Naive thymus-derived CD4-positive, alpha-beta T cell (primary cell): Measurements from ENCODE around the gene ITPRID2. TPM values are rescaled to one million over a fixed set of nuclear protein-coding genes. Genes with fewer than 3 reads are reported as not detected.

Source experiments
- ATAC-seq: fragments of 150-1000 bp; cut with Tn5 transposase; 2 replicates; pipeline ENCODE4 v1.10.0; 2021; ENCODE audit warnings: mild to moderate bottlenecking, moderate library complexity
- CTCF ChIA-PET: fragments of 350-600 bp; sonication (Branson Sonifier 250); formaldehyde crosslinking; loops from one replicate; lab custom pipeline; 2021; ENCODE audit warnings: antibody characterized with exemption; lab: Charles Lee
- POLR2A ChIA-PET: fragments of 350-600 bp; sonication (Branson Sonifier 250); formaldehyde crosslinking; loops from one replicate; lab custom pipeline; 2021; ENCODE audit warnings: antibody characterized with exemption, inconsistent platforms; lab: Charles Lee
- DNase-seq, 9 donors: peaks; one replicate each; pipeline versions ENCODE4 v3.0.0 to v3.0.0-alpha.2; 2020 to 2022; ENCODE audit warnings: mixed read lengths in 1 of 9
- H3K27ac ChIP-seq: one replicate; pipeline ENCODE4 v1.7.0; 2013; ENCODE audit warnings: mild to moderate bottlenecking, low read depth, low read length, moderate library complexity
- H3K27me3 ChIP-seq, 2 donors: one replicate each; pipeline ENCODE4 v1.7.0; 2013; ENCODE audit warnings: low read length in 2 of 2, mild to moderate bottlenecking in 2 of 2, moderate library complexity in 2 of 2; ENCODE audit not compliant: control insufficient read depth in 2 of 2, insufficient read depth in 2 of 2
- H3K36me3 ChIP-seq, 3 experiments: 1 replicate in 2 of 3; 2 replicates in 1 of 3; pipeline ENCODE4 v1.7.0; 2013; ENCODE audit warnings: low read length in 3 of 3, mild to moderate bottlenecking in 3 of 3, moderate library complexity in 1 of 3; ENCODE audit not compliant: insufficient read depth in 3 of 3, control insufficient read depth in 2 of 3
- H3K4me1 ChIP-seq, 2 donors: one replicate each; pipeline ENCODE4 v1.7.0; 2013; ENCODE audit warnings: low read length in 2 of 2, mild to moderate bottlenecking in 2 of 2, moderate library complexity in 1 of 2; ENCODE audit not compliant: control insufficient read depth in 2 of 2, insufficient read depth in 2 of 2
- H3K4me3 ChIP-seq: 2 replicates; pipeline ENCODE4 v1.7.0; 2013; ENCODE audit warnings: mild to moderate bottlenecking, low read length
- H3K9me3 ChIP-seq, 3 experiments: 1 replicate in 2 of 3; 2 replicates in 1 of 3; pipeline ENCODE4 v1.7.0; 2013; ENCODE audit warnings: low read length in 3 of 3; ENCODE audit not compliant: control insufficient read depth in 2 of 3
- H3K27ac Mint-ChIP-seq, 9 donors: one replicate each; pipeline ENCODE4 v1.8.0; 2020 to 2022; ENCODE audit warnings: mixed read lengths in 9 of 9, mild to moderate bottlenecking in 8 of 9, moderate library complexity in 5 of 9, inconsistent platforms in 2 of 9
- H3K27me3 Mint-ChIP-seq, 5 donors: one replicate each; pipeline ENCODE4 v1.8.0; 2021 to 2022; ENCODE audit warnings: mixed read lengths in 5 of 5, mild to moderate bottlenecking in 1 of 5
- H3K36me3 Mint-ChIP-seq, 5 donors: one replicate each; pipeline ENCODE4 v1.8.0; 2020 to 2022; ENCODE audit warnings: mixed read lengths in 5 of 5, mild to moderate bottlenecking in 3 of 5, inconsistent platforms in 1 of 5
- H3K4me1 Mint-ChIP-seq, 7 donors: one replicate each; pipeline ENCODE4 v1.8.0; 2020 to 2022; ENCODE audit warnings: mixed read lengths in 7 of 7, mild to moderate bottlenecking in 3 of 7, inconsistent platforms in 1 of 7
- H3K4me3 Mint-ChIP-seq, 10 donors: one replicate each; pipeline ENCODE4 v1.8.0; 2020 to 2022; ENCODE audit warnings: mild to moderate bottlenecking in 10 of 10, mixed read lengths in 10 of 10, moderate library complexity in 6 of 10, inconsistent platforms in 2 of 10
- H3K9me3 Mint-ChIP-seq, 11 donors: one replicate each; pipeline ENCODE4 v1.8.0; 2020 to 2022; ENCODE audit warnings: mixed read lengths in 11 of 11, mild to moderate bottlenecking in 4 of 11, inconsistent platforms in 1 of 11, moderate library complexity in 1 of 11
- intact Hi-C, 2 donors: fragments of 100-400 bp; cut with micrococcal nuclease; formaldehyde crosslinking; loops; one replicate each; pipeline ENCODE4 v1.15.1; 2023
- polyA plus RNA-seq, 2 donors: library from polyadenylated mRNA; unstranded; fragments of 300-500 nt; fragmentation: Illumina TruSeq; gene quantifications; one replicate each; pipeline ENCODE4 v1.2.3, GENCODE V29; 2021
- total RNA-seq, 6 experiments: library from RNA in 5 of 6; stranded (reverse) in 5 of 6; gene quantifications; 1 replicate in 5 of 6; 2 replicates in 1 of 6; pipeline ENCODE4 v1.2.3 and lab custom pipeline; 2021 to 2026

Gene ITPRID2
- total and polyA plus RNA-seq, 7 experiments from 2014 or later, result 3.9 to 90.9 (median 42.4) TPM

- Mint-ChIP-seq H3K4me3 (no peak overlapping the region), H3K9me3 (no peaks in the 10 kb centered on the region)
- intact Hi-C loops, result no loop called here
Measured at GRCh38 chr2:181877181-181877664, 14.3 kb upstream of the ITPRID2 start.

GRCh38 chr2:181878448-181878847 is 13.1 kb upstream of the ITPRID2 start:
- Mint-ChIP-seq H3K4me1 (no peaks in the 10 kb centered on the region), H3K27ac (no peak overlapping the region), H3K9me3 (no peaks in the 10 kb centered on the region), H3K36me3 (no peaks in the 10 kb centered on the region), H3K27me3 (peaks cover 0 to 26% (median 0%) of the 10 kb centered on the region in 5 donors), H3K4me3 (no peak overlapping the region)
- ChIA-PET CTCF (no interaction called here), POLR2A (no interaction called here)
- Histone ChIP-seq H3K27me3 (no peaks in the 10 kb centered on the region), H3K36me3 (no peaks in the 10 kb centered on the region), H3K9me3 (no peaks in the 10 kb centered on the region), H3K4me1 (no peaks in the 10 kb centered on the region), H3K27ac (no peak overlapping the region), H3K4me3 (no peak overlapping the region)
- intact Hi-C loops, result no loop called here
- DNase-seq (no peak), ATAC-seq (no peak)

More at GRCh38 chr2:181877181-181877664, 14.3 kb upstream of the ITPRID2 start:
- H3K27ac Mint-ChIP-seq, result no peak overlapping the region
- POLR2A ChIA-PET, result no interaction called here
- Histone ChIP-seq H3K27ac (no peak overlapping the region), H3K4me1 (no peaks in the 10 kb centered on the region), H3K27me3 (no peaks in the 10 kb centered on the region), H3K9me3 (no peaks in the 10 kb centered on the region), H3K4me3 (no peak overlapping the region), H3K36me3 (no peaks in the 10 kb centered on the region)
- H3K4me1 Mint-ChIP-seq, result no peaks in the 10 kb centered on the region
- H3K36me3 Mint-ChIP-seq, result no peaks in the 10 kb centered on the region
- DNase-seq, result no peak
- ATAC-seq, result no peak
- peaks cover 0 to 24% (median 0%) of the 10 kb centered on the region in 5 donors for H3K27me3 Mint-ChIP-seq
- CTCF ChIA-PET, result interaction anchor here (0.6 kb wide), 1 partner anchor 817 kb away, joined by 3 read pairs; no protein-coding TSS in a partner anchor

GRCh38 chr2:181879295-181879694 is 12.2 kb upstream of the ITPRID2 start:
- H3K9me3 ChIP-seq, result no peaks in the 10 kb centered on the region
- CTCF ChIA-PET, result no interaction called here
- no peaks in the 10 kb centered on the region for H3K27me3 ChIP-seq
- POLR2A ChIA-PET, result no interaction called here
- Mint-ChIP-seq H3K4me1 (no peaks in the 10 kb centered on the region), H3K27me3 (peaks cover 0 to 28% (median 2%) of the 10 kb centered on the region in 5 donors), H3K27ac (no peak overlapping the region), H3K9me3 (no peaks in the 10 kb centered on the region), H3K4me3 (no peak overlapping the region), H3K36me3 (no peaks in the 10 kb centered on the region)
- no peaks in the 10 kb centered on the region for H3K36me3 ChIP-seq
- no peak overlapping the region for H3K4me3 ChIP-seq
- H3K4me1 ChIP-seq, result no peaks in the 10 kb centered on the region
- no peak for ATAC-seq
- intact Hi-C loops, result no loop called here
- no peak overlapping the region for H3K27ac ChIP-seq
- DNase-seq, result no peak

GRCh38 chr2:181882246-181883020 is 9.1 kb upstream of the ITPRID2 start:
- no peaks in the 10 kb centered on the region for H3K4me1 Mint-ChIP-seq
- peaks cover 19 to 52% (median 25%) of the 10 kb centered on the region in 5 donors for H3K27me3 Mint-ChIP-seq
- ChIA-PET POLR2A (no interaction called here), CTCF (no interaction called here)
- H3K27me3 ChIP-seq, result no peaks in the 10 kb centered on the region
- H3K4me1 ChIP-seq, result no peaks in the 10 kb centered on the region
- no peak overlapping the region for H3K4me3 Mint-ChIP-seq
- H3K4me3 ChIP-seq, result no peak overlapping the region
- no peaks in the 10 kb centered on the region for H3K36me3 Mint-ChIP-seq
- no peaks in the 10 kb centered on the region for H3K9me3 Mint-ChIP-seq
- H3K9me3 ChIP-seq, result no peaks in the 10 kb centered on the region
- no peaks in the 10 kb centered on the region for H3K36me3 ChIP-seq
- H3K27ac Mint-ChIP-seq, result no peak overlapping the region
- ATAC-seq (no peak), DNase-seq (no peak)
- intact Hi-C loops, result no loop called here
- H3K27ac ChIP-seq, result no peak overlapping the region

- H3K4me3 Mint-ChIP-seq, result no peak overlapping the region
- Histone ChIP-seq H3K27me3 (no peaks in the 10 kb centered on the region), H3K27ac (no peak overlapping the region), H3K9me3 (no peaks in the 10 kb centered on the region), H3K4me1 (no peaks in the 10 kb centered on the region), H3K4me3 (no peak overlapping the region), H3K36me3 (no peaks in the 10 kb centered on the region)
- ATAC-seq (no peak), DNase-seq (no peak)
- POLR2A ChIA-PET, result no interaction called here
- H3K36me3 Mint-ChIP-seq, result no peaks in the 10 kb centered on the region
- intact Hi-C loops, result no loop called here
- H3K27me3 Mint-ChIP-seq, result peaks cover 22 to 68% (median 34%) of the 10 kb centered on the region in 5 donors
- no peak overlapping the region for H3K27ac Mint-ChIP-seq
- no peaks in the 10 kb centered on the region for H3K9me3 Mint-ChIP-seq
- CTCF ChIA-PET, result no interaction called here
- H3K4me1 Mint-ChIP-seq, result no peaks in the 10 kb centered on the region
Measured at GRCh38 chr2:181884601-181885000, 6.9 kb upstream of the ITPRID2 start.

GRCh38 chr2:181885096-181885495 is 6.4 kb upstream of the ITPRID2 start:
- Histone ChIP-seq H3K36me3 (no peaks in the 10 kb centered on the region), H3K4me3 (no peak overlapping the region), H3K9me3 (no peaks in the 10 kb centered on the region), H3K27me3 (no peaks in the 10 kb centered on the region), H3K27ac (no peak overlapping the region), H3K4me1 (no peaks in the 10 kb centered on the region)
- peaks cover 27 to 73% (median 34%) of the 10 kb centered on the region in 5 donors for H3K27me3 Mint-ChIP-seq
- ChIA-PET POLR2A (no interaction called here), CTCF (no interaction called here)
- no peak overlapping the region for H3K27ac Mint-ChIP-seq
- peaks cover 0 to 2% (median 0%) of the 10 kb centered on the region in 7 donors for H3K4me1 Mint-ChIP-seq
- H3K4me3 Mint-ChIP-seq, result no peak overlapping the region
- no peaks in the 10 kb centered on the region for H3K9me3 Mint-ChIP-seq
- no peaks in the 10 kb centered on the region for H3K36me3 Mint-ChIP-seq
- DNase-seq (no peak), ATAC-seq (no peak)
- intact Hi-C loops, result no loop called here
